ENCODE results near the gene MKS1.

MKS1 gene

DNA sequence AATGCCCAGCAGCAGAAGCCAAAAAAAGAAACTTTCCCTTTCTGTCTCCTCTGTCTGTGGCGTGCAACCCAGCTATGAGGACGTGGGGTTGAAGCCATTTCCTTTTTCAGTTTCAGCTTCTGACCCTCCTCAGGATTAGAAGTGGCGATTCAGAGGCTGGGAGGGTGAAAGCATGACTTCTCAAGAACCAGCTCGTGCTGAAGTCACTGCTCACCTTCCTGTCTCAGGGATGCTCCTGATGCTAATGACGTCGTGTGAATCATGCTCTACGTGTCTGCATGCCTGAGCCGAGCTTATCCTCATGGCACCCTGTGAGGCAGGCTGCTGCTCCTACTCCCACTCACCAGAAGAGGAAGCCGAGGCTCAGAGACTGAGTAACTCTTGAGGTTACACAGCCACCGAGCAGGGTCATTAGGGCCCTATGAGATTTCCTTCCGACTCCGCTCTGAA is 13.7 kb upstream of the MKS1 start:
- no peaks in the 10 kb centered on the region for H3F3A ChIP-seq (ENCODE audit: low read depth)
- H2AFZ ChIP-seq (ENCODE audit: low read length) = no peak overlapping the region
- H3K9ac ChIP-seq (ENCODE audit: low read depth, low read length, poor library complexity, severe bottlenecking) = no peak overlapping the region
- H3K4me1 ChIP-seq (ENCODE audit: insufficient read depth, low read length, poor library complexity, severe bottlenecking) = no peaks in the 10 kb centered on the region
- no peaks in the 10 kb centered on the region for H3K9me3 ChIP-seq (ENCODE audit: insufficient read depth, low read depth, low read length)
- H4K20me1 ChIP-seq (ENCODE audit: insufficient read depth, low read length, poor library complexity, severe bottlenecking) = no peaks in the 10 kb centered on the region
- H3K4me2 ChIP-seq (ENCODE audit: low read depth, low read length, poor library complexity, severe bottlenecking) = no peak overlapping the region
- no peak overlapping the region for H3K4me3 ChIP-seq (ENCODE audit: low read length, poor library complexity, severe bottlenecking)
- TF ChIP-seq, protein P1, sequence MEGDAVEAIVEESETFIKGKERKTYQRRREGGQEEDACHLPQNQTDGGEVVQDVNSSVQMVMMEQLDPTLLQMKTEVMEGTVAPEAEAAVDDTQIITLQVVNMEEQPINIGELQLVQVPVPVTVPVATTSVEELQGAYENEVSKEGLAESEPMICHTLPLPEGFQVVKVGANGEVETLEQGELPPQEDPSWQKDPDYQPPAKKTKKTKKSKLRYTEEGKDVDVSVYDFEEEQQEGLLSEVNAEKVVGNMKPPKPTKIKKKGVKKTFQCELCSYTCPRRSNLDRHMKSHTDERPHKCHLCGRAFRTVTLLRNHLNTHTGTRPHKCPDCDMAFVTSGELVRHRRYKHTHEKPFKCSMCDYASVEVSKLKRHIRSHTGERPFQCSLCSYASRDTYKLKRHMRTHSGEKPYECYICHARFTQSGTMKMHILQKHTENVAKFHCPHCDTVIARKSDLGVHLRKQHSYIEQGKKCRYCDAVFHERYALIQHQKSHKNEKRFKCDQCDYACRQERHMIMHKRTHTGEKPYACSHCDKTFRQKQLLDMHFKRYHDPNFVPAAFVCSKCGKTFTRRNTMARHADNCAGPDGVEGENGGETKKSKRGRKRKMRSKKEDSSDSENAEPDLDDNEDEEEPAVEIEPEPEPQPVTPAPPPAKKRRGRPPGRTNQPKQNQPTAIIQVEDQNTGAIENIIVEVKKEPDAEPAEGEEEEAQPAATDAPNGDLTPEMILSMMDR (conservative IDR thresholded peaks at IDR 0.05; ENCODE audit: low read length) = no peak
- TF ChIP-seq EZH2phosphoT487 (IDR thresholded peaks at IDR 0.05; ENCODE audit: borderline replicate concordance) = no peak
- no peaks in the 10 kb centered on the region for H3K79me2 ChIP-seq (ENCODE audit: insufficient read depth, low read length)
- H3K36me3 ChIP-seq (ENCODE audit: insufficient read depth, low read length) = no peaks in the 10 kb centered on the region
- H3K9me2 ChIP-seq (replicated peaks; ENCODE audit: low read depth, low read length) = no peaks in the 10 kb centered on the region
- H3K27me3 ChIP-seq (ENCODE audit: insufficient read depth, low read length, poor library complexity, severe bottlenecking) = peaks cover 16% of the 10 kb centered on the region

DNA sequence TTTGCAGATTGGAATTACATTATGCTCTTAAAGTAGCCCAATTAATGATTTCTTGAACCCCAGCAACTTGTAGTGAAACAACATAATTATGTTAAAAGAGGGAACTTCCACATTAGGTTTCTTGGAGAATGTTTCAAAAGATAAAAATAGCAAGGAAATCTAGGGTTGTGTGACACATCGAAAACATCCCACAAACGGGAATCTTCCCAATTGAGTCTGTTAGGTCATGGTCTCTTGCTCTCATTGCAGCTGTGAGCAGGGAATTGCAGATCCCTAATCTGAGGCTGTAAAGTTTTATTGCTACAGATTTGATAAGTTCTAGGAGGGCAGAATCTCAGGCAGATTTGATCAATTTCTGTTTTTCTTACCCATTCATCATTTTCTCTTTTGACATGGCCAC is 12.6 kb upstream of the MKS1 start:
- H3K9me2 ChIP-seq (replicated peaks; ENCODE audit: low read depth, low read length) = no peaks in the 10 kb centered on the region
- TF ChIP-seq EZH2phosphoT487 (IDR thresholded peaks at IDR 0.05; ENCODE audit: borderline replicate concordance) = no peak
- TF ChIP-seq, protein P1 (conservative IDR thresholded peaks at IDR 0.05; ENCODE audit: low read length) = no peak
- no peaks in the 10 kb centered on the region for H4K20me1 ChIP-seq (ENCODE audit: insufficient read depth, low read length, poor library complexity, severe bottlenecking)
- H3K9me3 ChIP-seq (ENCODE audit: insufficient read depth, low read depth, low read length) = no peaks in the 10 kb centered on the region
- no peaks in the 10 kb centered on the region for H3F3A ChIP-seq (ENCODE audit: low read depth)
- H3K36me3 ChIP-seq (ENCODE audit: insufficient read depth, low read length) = no peaks in the 10 kb centered on the region
- no peaks in the 10 kb centered on the region for H3K4me1 ChIP-seq (ENCODE audit: insufficient read depth, low read length, poor library complexity, severe bottlenecking)
- no peak overlapping the region for H3K4me2 ChIP-seq (ENCODE audit: low read depth, low read length, poor library complexity, severe bottlenecking)
- H3K4me3 ChIP-seq (ENCODE audit: low read length, poor library complexity, severe bottlenecking) = no peak overlapping the region
- no peaks in the 10 kb centered on the region for H3K79me2 ChIP-seq (ENCODE audit: insufficient read depth, low read length)
- no peak overlapping the region for H2AFZ ChIP-seq (ENCODE audit: low read length)
- peaks cover 16% of the 10 kb centered on the region for H3K27me3 ChIP-seq (ENCODE audit: insufficient read depth, low read length, poor library complexity, severe bottlenecking)
- H3K9ac ChIP-seq (ENCODE audit: low read depth, low read length, poor library complexity, severe bottlenecking) = no peak overlapping the region

- Histone ChIP-seq H3K9me2 (replicated peaks; ENCODE audit: low read depth, low read length) (no peaks in the 10 kb centered on the region), H3K9ac (ENCODE audit: low read depth, low read length, poor library complexity, severe bottlenecking) (no peak overlapping the region), H3K4me2 (ENCODE audit: low read depth, low read length, poor library complexity, severe bottlenecking) (no peak overlapping the region), H3K4me1 (ENCODE audit: insufficient read depth, low read length, poor library complexity, severe bottlenecking) (no peaks in the 10 kb centered on the region), H2AFZ (ENCODE audit: low read length) (no peak overlapping the region), H3K9me3 (ENCODE audit: insufficient read depth, low read depth, low read length) (no peaks in the 10 kb centered on the region), H4K20me1 (ENCODE audit: insufficient read depth, low read length, poor library complexity, severe bottlenecking) (no peaks in the 10 kb centered on the region), H3K4me3 (ENCODE audit: low read length, poor library complexity, severe bottlenecking) (no peak overlapping the region), H3K36me3 (ENCODE audit: insufficient read depth, low read length) (no peaks in the 10 kb centered on the region), H3F3A (ENCODE audit: low read depth) (no peaks in the 10 kb centered on the region), H3K79me2 (ENCODE audit: insufficient read depth, low read length) (no peaks in the 10 kb centered on the region), H3K27me3 (ENCODE audit: insufficient read depth, low read length, poor library complexity, severe bottlenecking) (peaks cover under 1% of the 10 kb centered on the region)
- TF ChIP-seq, protein P1 (conservative IDR thresholded peaks at IDR 0.05; ENCODE audit: low read length) = no peak
- TF ChIP-seq EZH2phosphoT487 (IDR thresholded peaks at IDR 0.05; ENCODE audit: borderline replicate concordance) = no peak
Observed at GRCh38 chr17:58229881-58230280, 10.8 kb upstream of the MKS1 start.
